MM.1S (cell line): ENCODE measurements around the gene MOG.

Experiments
- DNase-seq: peaks from one replicate; pipeline ENCODE4 v3.0.0-alpha.2; 2015
- H2AFZ ChIP-seq: fragments of 300-600 bp; sonication (generic); 2 replicates; pipeline ENCODE4 v1.6.0; 2016; ENCODE audit warnings: antibody characterized with exemption, low read length
- H3F3A ChIP-seq: fragments of 300-600 bp; sonication (generic); 2 replicates; pipeline ENCODE4 v1.6.1; 2016; ENCODE audit warnings: mild to moderate bottlenecking, antibody characterized with exemption, low read length, moderate library complexity, mixed read lengths; ENCODE audit not compliant: insufficient read depth
- H3K27ac ChIP-seq: fragments of 300-600 bp; sonication (generic); 2 replicates; pipeline ENCODE4 v1.5.1; 2016; ENCODE audit warnings: mild to moderate bottlenecking, low read length
- H3K27me3 ChIP-seq: fragments of 300-600 bp; sonication (generic); replicated peaks from 2 replicates; pipeline ENCODE4 v1.6.0; 2016; ENCODE audit warnings: low read length; ENCODE audit not compliant: insufficient read depth
- H3K36me3 ChIP-seq: fragments of 300-600 bp; sonication (generic); replicated peaks from 2 replicates; pipeline ENCODE4 v1.6.1; 2016; ENCODE audit warnings: mild to moderate bottlenecking, low read length, mixed read lengths; ENCODE audit not compliant: insufficient read depth
- H3K4me1 ChIP-seq: fragments of 300-600 bp; sonication (generic); 2 replicates; pipeline ENCODE4 v1.6.1; 2016; ENCODE audit warnings: low read length, mixed read lengths
- H3K4me2 ChIP-seq: fragments of 300-600 bp; sonication (generic); 2 replicates; pipeline ENCODE4 v1.6.0; 2016; ENCODE audit warnings: low read depth, low read length
- H3K4me3 ChIP-seq: fragments of 300-600 bp; sonication (generic); 2 replicates; pipeline ENCODE4 v1.5.1; 2016; ENCODE audit warnings: low read length, mixed read lengths
- H3K79me2 ChIP-seq: fragments of 300-600 bp; sonication (generic); 2 replicates; pipeline ENCODE4 v1.6.1; 2016; ENCODE audit warnings: mixed run types, low read length, mixed read lengths
- H3K9ac ChIP-seq: fragments of 300-600 bp; sonication (generic); 2 replicates; pipeline ENCODE4 v1.6.1; 2016; ENCODE audit warnings: low read length, mixed read lengths
- H3K9me2 ChIP-seq: fragments of 300-600 bp; sonication (generic); replicated peaks from 2 replicates; pipeline ENCODE4 v1.6.1; 2016; ENCODE audit warnings: mild to moderate bottlenecking, low read length, mixed read lengths; ENCODE audit not compliant: insufficient read depth
- H3K9me3 ChIP-seq: fragments of 300-600 bp; sonication (generic); replicated peaks from 2 replicates; pipeline ENCODE4 v1.6.1; 2016; ENCODE audit warnings: mild to moderate bottlenecking, low read length, mixed read lengths; ENCODE audit not compliant: insufficient read depth
- H4K20me1 ChIP-seq: fragments of 300-600 bp; sonication (generic); 2 replicates; pipeline ENCODE4 v1.6.1; 2016; ENCODE audit warnings: mild to moderate bottlenecking, low read length, moderate library complexity, mixed read lengths; ENCODE audit not compliant: insufficient read depth
- EZH2 ChIP-seq: fragments of 300-600 bp; sonication (generic); optimal IDR thresholded peaks from 2 replicates; pipeline ENCODE3; 2017; ENCODE audit warnings: low read depth, mild to moderate bottlenecking, antibody characterized with exemption, low read length, mixed read lengths
- EZH2phosphoT487 ChIP-seq: fragments of 300-600 bp; sonication (generic); IDR thresholded peaks from 2 replicates; pipeline ENCODE4 v1.6.1; 2018; ENCODE audit warnings: antibody characterized with exemption, low read length
- TF ChIP-seq, protein P1 (sequence below): fragments of 300-600 bp; sonication (generic); IDR thresholded peaks from 2 replicates; pipeline ENCODE4 v1.5.1; 2016; ENCODE audit warnings: antibody characterized with exemption, low read length, mixed read lengths

MOG gene

DNA sequence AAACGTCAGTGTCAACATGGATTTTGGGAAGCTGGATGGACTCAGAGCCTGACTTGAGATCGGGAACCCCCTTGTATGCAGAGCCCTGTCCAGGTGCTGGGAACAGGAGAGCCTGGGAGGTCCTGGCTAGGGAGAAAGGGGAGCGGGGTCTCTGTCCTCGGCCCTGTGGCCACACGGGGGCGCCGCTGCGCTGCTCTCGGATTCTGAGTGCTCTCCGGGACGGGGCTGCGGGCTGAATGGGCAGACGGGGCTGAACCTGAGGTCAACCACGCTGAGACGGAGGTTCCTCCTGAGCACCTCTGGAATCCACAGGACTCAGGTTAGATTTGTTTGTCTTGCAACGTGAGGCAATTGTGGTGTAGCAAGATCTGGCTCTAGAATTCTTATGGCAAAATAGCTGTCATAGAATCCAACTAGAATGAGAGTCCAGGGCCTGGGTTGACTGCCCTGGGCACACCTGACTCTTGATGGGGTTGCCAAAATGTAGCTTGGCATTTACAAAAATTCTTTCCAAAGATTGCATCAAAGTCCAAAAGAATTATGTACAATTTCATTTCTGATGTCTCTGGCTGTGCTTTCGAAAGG, 45.7 kb downstream of the MOG start:
- Histone ChIP-seq H4K20me1 (no peaks in the 10 kb centered on the region), H3K27ac (no peak overlapping the region), H3K9ac (no peak overlapping the region), H3K4me3 (no peak overlapping the region), H2AFZ (no peak overlapping the region), H3K4me1 (no peaks in the 10 kb centered on the region), H3K79me2 (no peaks in the 10 kb centered on the region), H3K27me3 (0 out of 2 replicates have a peak, but pooled peaks cover 4% of the 10 kb centered on the region), H3K4me2 (no peak overlapping the region), H3F3A (no peaks in the 10 kb centered on the region), H3K9me3 (no peaks in the 10 kb centered on the region), H3K36me3 (no peaks in the 10 kb centered on the region), H3K9me2 (no peaks in the 10 kb centered on the region)
- DNase-seq: no peak
- TF ChIP-seq, protein P1, sequence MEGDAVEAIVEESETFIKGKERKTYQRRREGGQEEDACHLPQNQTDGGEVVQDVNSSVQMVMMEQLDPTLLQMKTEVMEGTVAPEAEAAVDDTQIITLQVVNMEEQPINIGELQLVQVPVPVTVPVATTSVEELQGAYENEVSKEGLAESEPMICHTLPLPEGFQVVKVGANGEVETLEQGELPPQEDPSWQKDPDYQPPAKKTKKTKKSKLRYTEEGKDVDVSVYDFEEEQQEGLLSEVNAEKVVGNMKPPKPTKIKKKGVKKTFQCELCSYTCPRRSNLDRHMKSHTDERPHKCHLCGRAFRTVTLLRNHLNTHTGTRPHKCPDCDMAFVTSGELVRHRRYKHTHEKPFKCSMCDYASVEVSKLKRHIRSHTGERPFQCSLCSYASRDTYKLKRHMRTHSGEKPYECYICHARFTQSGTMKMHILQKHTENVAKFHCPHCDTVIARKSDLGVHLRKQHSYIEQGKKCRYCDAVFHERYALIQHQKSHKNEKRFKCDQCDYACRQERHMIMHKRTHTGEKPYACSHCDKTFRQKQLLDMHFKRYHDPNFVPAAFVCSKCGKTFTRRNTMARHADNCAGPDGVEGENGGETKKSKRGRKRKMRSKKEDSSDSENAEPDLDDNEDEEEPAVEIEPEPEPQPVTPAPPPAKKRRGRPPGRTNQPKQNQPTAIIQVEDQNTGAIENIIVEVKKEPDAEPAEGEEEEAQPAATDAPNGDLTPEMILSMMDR: peak; percentile 54
- no peak for TF ChIP-seq EZH2phosphoT487

DNA sequence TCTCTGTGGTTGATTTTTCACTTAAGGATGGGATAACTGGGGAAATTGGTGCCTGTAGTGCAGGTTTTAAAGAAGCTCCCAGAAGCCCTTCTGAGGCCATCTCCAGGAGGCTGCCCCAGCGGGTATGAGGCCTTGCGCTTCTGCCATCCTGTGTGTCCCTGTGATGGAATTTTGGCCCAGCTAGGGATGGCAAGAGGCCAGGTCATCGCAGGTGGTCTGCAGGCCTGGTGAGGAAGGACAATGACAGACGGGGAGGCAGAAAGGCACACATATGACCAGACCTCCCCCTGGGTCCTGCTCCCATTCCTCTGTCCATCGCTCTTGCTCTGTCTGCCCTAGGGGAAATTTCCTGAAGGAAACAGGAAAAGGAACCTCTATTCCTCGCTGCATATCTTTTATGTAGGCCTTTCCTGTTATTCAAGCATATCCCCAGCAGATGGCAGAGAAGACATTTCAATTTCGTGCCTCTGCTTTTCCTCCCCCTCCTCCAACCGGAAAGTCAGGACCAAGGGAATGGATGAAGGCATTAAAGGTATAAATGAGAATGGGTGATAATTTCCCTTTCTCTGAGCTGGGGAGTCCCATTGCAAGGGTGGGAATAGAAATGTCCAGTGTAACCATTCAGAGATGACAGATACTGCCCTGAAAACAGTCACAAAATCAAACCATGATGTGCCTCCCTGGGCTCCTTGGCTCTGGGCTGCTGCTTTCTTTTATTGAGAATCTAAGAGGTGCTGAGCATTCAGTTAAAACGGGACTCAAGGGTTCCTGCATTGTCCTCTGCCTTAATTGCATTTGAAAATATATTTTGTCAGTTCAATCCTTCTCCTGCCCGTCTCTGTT, 48.7 kb downstream of the MOG start:
- H3F3A ChIP-seq: no peaks in the 10 kb centered on the region
- DNase-seq: no peak
- 0 out of 2 replicates have a peak, but pooled peaks cover 4% of the 10 kb centered on the region for H3K27me3 ChIP-seq

DNA sequence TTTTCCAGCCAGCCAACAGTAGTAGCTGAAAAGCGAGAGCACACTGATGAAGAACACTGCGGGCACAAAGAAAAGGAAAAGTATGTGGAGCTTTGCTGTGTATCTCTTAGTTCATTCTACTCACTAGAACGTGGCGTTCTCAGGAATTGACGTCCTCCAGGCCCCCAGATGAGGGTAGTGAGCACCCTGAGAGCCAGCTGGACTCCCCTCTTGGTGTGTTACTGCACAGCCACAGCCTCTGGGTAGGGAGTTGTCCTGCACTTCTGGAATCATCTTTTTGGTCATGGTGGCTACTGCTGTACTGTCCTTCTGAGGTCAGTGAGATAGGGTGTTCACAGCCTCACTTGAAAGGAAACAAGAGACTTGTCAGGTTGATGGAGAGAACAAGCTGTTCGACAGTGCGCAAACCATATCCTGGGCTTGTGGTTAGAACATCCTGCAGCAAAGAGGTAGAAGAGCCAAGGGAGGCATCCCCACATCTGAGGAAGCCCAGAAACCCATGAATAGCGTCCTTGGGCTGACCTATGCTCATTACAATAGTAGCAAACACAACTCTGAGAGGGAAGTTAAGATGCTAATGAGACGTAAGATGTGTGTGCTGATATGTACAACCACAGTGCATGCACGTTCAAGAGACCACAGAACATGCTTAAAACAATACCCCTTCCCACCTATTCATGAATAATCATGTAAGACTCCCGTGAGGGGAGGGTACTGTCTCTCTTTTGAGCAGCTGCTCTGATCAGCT, 51.7 kb downstream of the MOG start:
- no peaks in the 10 kb centered on the region for H3K9me2 ChIP-seq
- H3K36me3 ChIP-seq: no peaks in the 10 kb centered on the region
- no peaks in the 10 kb centered on the region for H3K79me2 ChIP-seq
- no peak for DNase-seq
- H3K9me3 ChIP-seq: no peaks in the 10 kb centered on the region
- no peaks in the 10 kb centered on the region for H4K20me1 ChIP-seq
- H3K27me3 ChIP-seq: 0 out of 2 replicates have a peak, but pooled peaks cover 4% of the 10 kb centered on the region
- peaks cover 8% of the 10 kb centered on the region; the same call in 1 of the 2 replicates for H3K4me1 ChIP-seq
- H2AFZ ChIP-seq: no peak overlapping the region
- no peak overlapping the region for H3K4me3 ChIP-seq
- no peak overlapping the region for H3K27ac ChIP-seq
- TF ChIP-seq, protein P1: no peak
- TF ChIP-seq EZH2 (no peak), EZH2phosphoT487 (no peak)
- no peaks in the 10 kb centered on the region for H3F3A ChIP-seq
- peak overlapping the region; percentile 48; the same call in 1 of the 2 replicates for H3K4me2 ChIP-seq
- no peak overlapping the region for H3K9ac ChIP-seq

More for the DNA sequence above, 48.7 kb downstream of the MOG start:
- no peaks in the 10 kb centered on the region for H3K36me3 ChIP-seq
- H4K20me1 ChIP-seq: no peaks in the 10 kb centered on the region
- no peaks in the 10 kb centered on the region for H3K79me2 ChIP-seq
- TF ChIP-seq, protein P1: peak; percentile 50
- TF ChIP-seq EZH2 (no peak), EZH2phosphoT487 (no peak)
- H2AFZ ChIP-seq: no peak overlapping the region
- no peak overlapping the region for H3K27ac ChIP-seq
- H3K4me3 ChIP-seq: no peak overlapping the region
- H3K9me3 ChIP-seq: no peaks in the 10 kb centered on the region
- H3K9ac ChIP-seq: no peak overlapping the region
- no peaks in the 10 kb centered on the region for H3K9me2 ChIP-seq
- H3K4me2 ChIP-seq: no peak overlapping the region
- peaks cover 8% of the 10 kb centered on the region; the same call in 1 of the 2 replicates for H3K4me1 ChIP-seq
